Kidney (tissue), 2 donors: Measurements from ENCODE around the gene PPIC. TPM values are rescaled to one million over a fixed set of nuclear protein-coding genes. Genes with fewer than 3 reads are reported as not detected.

Experiments
- polyA plus RNA-seq: library from polyadenylated mRNA; stranded (reverse); fragments of 350-450 nt; fragmentation: Illumina TruSeq; extraction: RNeasy Lipid Tissue Mini Kit (QIAGEN cat#74804); gene quantifications from one replicate; pipeline ENCODE4 v1.2.3, GENCODE V29; 2014; ENCODE audit warnings: low read depth, low replicate concordance; ENCODE audit not compliant: insufficient read depth
- total RNA-seq: library from RNA; stranded (reverse); fragmentation: NEBNext Ultra II Directional; extraction: Animal tissue kit (Norgen Biotek cat#: 25700); gene quantifications from one replicate; pipeline ENCODE4 v1.2.1, GENCODE V29; 2021
- donor health status: DM: yes; HTN: yes; CAD: no.

PPIC gene
- total and polyA plus RNA-seq, 2 donors from 2014 or later = 46.1 to 49.5 TPM

Other genes starting within 250 kb of the PPIC start
- 23.8 TPM for gene SNX24, start 191.1 kb downstream of the PPIC start, total RNA-seq
- gene SNX24, start 191.1 kb downstream of the PPIC start, polyA plus RNA-seq = 27.0 TPM
- 1.4 TPM for gene PRDM6, start 52.5 kb upstream of the PPIC start, total RNA-seq
- gene PRDM6, start 52.5 kb upstream of the PPIC start, polyA plus RNA-seq = 1.5 TPM